ENCODE results near the gene HNRNPM.
"Not testable (repeated sequence)": the region's sequence is repeated elsewhere in the genome, so short reads cannot be mapped to it uniquely, and the experiment has no call there.

HNRNPM gene

GRCh38 chr19:8425331-8425730 lies 19.4 kb upstream of the HNRNPM start:
- not testable (repeated sequence) for DNase-seq

DNA sequence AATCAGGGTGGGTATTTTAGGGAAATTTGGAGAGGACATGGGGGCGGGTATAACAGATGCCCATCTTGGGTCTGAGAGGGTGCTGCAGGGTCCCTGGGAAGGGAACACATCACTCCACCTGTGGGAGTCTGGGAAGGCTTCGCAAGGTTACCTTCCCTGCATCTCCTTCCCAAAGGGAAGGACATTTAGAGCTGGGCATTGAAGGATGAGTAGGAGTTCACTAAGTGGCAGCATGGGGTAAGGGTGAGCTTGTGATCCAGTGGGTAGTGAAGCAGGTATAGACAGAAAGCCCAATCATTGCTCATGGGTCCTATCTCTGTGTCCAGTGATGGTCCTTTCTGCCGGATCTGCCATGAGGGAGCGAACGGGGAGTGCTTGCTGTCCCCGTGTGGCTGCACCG lies 18.5 kb upstream of the HNRNPM start:
- no peak for DNase-seq

DNA sequence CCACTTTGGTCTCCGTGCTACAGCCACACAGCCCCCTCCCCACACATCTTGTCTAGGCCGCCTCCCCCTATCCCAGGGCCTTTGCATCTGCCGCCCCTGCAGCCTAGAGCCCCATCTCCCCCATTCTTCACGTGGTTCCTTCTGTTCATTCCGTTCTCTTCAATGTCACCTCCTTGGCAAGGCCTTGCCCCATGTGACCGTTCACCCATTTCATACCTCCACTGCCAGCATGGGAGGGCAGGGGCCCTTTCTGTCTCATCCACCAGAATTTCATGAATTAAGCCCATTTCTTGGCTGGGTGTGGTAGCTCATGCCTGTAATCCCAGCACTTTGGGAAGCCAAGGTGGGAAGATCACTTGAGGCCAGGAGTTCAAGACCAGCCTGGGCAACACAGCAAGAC lies 15.7 kb upstream of the HNRNPM start:
- DNase-seq: no peak

DNA sequence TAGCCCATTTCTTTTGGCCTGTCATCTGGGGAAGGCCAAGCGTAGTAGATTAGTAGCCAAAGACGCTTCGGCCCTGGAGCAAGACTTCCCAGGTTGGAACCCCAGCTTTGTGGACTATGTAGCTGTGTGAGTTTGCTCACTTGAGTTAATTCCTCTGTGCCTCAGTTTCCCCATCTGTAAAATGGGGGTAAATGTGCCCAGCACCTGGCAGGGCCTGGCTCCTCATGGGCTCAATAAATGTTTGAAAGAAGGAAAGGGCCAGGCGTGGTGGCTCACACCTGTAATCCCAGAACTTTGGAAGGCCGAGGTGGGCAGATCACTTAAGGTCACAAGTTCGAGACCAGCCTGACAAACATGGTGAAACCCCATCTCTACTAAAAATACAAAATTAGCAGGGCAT lies 14.9 kb upstream of the HNRNPM start:
- no peak for DNase-seq

DNA sequence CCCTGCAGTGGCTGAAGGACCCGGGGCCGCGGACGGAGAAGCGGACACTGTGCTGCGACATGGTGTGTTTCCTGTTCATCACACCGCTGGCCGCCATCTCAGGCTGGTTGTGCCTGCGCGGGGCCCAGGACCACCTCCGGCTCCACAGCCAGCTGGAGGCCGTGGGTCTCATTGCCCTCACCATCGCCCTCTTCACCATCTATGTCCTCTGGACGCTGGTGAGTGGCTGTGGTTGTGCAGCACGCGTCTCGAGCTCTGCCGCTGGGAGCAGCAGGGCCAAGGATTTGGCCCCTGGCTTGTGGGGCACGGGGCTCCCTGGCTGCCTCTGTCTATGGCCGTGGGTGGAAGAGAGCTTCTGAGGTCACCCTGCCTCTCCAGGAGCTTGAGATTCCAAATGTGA lies 14.1 kb upstream of the HNRNPM start:
- no peak for DNase-seq

DNA sequence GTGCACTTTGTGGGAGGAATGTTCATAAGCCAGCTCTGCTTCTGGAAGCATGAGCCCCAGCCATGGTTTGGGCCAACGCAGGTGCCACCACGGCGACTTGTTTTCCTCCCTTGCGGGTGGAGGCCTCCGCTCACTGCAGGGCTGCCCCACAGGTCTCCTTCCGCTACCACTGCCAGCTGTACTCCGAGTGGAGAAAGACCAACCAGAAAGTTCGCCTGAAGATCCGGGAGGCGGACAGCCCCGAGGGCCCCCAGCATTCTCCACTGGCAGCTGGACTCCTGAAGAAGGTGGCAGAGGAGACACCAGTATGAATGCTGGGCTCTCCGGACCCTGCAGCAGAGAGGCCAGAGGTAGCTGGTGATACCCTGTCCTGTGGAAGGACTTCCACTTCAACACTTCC lies 6.5 kb upstream of the HNRNPM start:
- no peak for DNase-seq

DNA sequence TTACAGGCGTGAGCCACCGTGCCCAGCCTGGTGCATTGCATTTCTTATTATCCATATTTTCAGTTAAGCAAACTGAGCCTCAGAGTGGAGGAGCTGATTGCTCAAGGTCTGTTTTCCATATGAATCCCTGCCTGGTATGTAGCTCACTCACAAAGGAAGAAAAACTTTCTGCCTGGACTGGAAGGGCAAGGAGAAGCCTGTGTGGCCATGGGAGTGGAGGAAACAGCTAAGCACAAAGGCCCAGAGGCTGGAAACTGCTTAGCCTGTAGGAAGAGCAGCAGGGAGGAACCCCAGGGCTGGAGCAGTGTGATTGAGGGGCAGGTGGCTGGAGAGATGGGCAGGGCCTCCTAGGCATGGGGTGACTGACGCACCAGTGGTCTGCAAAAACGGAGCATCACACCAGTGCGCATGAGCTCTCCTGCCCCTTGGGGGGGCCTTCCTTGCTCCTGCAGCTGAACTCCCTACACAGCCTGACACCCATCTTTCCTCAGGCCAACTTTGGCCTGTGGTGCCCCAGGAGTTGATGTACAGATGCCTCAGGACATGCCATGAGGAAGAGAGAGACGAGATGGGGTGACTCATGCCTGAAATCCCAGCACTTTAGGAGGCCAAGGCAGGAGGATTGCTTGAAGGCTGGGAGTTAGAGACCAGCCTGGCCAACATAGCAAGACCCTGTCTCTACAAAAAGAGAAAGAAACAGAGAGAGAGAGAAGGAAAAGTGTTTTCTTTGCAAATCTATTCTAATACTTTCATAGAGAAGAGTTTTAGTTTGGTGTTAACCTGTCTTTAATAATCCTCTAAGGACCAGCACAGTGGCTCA lies 2.8 kb upstream of the HNRNPM start:
- no peak for DNase-seq

DNA sequence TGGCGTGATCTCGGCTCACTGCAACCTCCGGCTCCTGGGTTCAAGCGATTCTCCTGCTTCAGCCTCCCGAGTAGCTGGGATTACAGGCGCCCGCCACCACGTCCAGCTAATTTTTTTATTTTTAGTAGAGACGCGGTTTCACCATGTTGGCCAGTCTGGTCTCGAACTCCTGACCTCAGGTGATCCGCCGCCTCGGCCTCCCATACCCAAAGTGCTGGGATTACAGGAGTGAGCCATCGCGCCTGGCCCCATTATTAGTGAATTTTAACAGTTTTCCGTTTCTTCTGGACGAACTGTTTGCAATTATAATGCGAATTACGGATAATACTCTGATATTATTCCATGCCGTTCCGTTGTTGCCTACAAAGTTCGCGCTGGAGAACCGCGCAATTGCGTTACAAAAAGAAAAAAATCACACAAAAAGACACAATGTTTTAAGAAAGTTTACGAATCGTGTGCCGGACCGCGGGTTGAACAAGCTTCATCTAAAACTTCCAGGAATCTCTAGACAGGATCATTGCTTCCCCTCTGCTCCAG lies 567 bp upstream of the HNRNPM start:
- not testable (repeated sequence) for DNase-seq

GRCh38 chr19:8445488-8446001 lies 770 bp downstream of the HNRNPM start:
- peak; percentile 29 for DNase-seq

DNA sequence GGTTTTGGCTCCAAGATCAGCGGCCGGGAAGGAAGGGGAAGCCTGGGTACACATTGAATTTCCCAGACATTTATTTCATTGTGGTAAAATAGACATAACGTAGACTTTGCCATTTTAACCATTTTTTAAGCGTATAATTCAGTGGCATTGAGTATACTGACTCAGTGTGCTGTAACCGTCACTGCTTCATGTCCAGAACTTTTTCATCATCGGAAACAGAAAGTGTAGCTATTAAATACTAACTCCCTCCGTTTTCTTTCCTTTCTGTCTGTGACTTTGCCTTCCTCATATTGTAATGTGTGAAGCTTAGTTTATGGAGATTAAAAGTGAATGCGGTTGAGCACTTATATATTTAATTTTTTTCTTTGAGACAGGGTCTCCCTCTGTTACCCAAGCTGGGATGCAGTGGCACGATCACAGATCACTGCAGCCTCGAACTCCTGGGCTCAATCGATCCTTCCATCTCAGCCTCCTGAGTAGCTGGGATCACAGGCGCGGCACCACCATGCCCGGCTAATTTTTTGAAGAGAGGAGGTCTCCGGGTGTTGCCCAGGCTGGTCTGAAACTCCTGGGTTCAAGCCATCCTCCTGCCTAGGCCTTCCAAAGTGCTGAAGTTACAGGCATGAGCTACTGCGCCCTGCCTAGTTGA lies 1.4 kb downstream of the HNRNPM start:
- no peak for DNase-seq

GRCh38 chr19:8449830-8450229 lies 5.1 kb downstream of the HNRNPM start:
- DNase-seq: no peak

- DNase-seq: no peak
Measured at GRCh38 chr19:8451377-8451776, 6.6 kb downstream of the HNRNPM start.

DNA sequence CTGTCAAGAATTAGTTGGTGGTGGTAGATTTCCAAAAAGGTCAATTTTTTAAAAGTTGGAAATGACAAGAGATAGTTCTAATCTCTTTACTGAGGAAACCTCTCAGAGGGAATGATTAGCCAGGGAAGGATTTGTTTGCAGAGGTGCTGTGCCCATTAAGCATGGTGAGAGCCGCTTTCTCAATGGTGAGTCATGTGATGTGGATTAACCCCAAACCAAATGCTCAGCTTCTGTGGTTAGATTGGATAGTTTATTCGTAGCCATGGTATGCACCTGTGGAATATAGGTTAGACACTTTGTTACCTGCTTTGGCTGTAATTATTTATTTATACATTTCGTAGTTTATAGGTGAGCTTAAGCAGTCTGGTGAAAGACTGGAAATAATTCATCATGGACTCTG lies 7.1 kb downstream of the HNRNPM start:
- no peak for DNase-seq

GRCh38 chr19:8452446-8453123 lies 7.8 kb downstream of the HNRNPM start:
- DNase-seq: no peak

- DNase-seq: no peak
Measured at GRCh38 chr19:8453616-8454015, 8.8 kb downstream of the HNRNPM start.

GRCh38 chr19:8454218-8454617 lies 9.4 kb downstream of the HNRNPM start:
- no peak for DNase-seq

DNA sequence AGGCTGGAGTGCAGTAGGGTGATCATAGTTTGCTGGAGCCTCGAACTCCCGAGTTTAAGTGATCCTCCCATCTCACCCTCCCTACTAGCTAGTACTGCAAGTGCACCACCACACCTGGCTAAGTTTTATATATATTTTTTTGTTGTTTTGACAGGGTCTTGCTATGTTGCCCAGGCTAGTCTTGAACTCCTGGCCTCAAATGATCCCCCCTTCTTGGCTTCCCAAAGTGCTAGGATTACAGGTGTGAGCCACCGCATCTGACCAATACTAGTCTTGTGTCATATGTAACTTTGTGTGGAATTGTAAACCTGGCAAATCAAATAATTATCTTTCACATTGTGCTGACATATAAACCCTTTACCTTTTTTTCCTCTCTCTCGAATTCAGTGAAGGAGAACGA lies 10.2 kb downstream of the HNRNPM start:
- DNase-seq: no peak

DNA sequence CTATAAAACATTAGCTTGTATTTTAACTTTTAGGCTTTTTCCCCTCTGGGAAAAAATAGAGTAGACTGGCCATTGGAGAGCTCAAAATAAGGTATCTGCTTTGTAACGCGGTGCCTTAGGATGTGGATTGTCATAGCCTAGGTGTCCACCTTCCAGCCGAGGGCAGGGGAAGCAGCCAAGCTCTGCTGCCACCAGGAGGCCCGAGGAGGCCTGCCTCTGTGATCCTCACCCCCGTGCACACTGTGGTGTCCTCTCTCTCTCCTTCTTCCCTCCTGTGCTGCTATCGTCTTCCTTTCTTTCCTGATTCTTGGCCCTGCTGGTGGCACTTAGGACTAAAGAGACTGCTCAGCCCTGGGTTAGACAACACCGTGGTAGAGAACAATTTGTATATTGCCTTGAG lies 11.3 kb downstream of the HNRNPM start:
- DNase-seq: no peak

DNA sequence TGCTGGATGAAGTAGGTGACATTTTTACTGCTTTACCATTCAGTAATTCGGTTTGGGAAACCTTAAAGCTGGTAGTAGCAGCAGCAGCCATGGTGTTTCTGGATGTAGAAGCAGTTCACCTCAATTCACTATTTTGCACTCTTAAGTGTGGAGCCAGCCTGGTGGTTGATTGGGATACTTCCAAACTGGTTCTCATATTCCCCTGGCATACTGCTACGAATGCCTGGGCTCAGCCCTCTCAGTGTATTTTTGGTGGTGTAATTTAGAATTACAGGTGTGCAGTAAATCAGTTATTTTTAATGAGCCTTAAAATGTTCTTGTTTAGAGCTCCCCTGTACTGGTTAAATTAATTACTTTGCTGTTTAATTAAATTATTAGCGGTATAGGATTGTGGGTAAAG lies 12.4 kb downstream of the HNRNPM start:
- no peak for DNase-seq

GRCh38 chr19:8457827-8458226 lies 13.1 kb downstream of the HNRNPM start:
- DNase-seq: no peak

GRCh38 chr19:8458380-8458779 lies 13.6 kb downstream of the HNRNPM start:
- DNase-seq: no peak

DNA sequence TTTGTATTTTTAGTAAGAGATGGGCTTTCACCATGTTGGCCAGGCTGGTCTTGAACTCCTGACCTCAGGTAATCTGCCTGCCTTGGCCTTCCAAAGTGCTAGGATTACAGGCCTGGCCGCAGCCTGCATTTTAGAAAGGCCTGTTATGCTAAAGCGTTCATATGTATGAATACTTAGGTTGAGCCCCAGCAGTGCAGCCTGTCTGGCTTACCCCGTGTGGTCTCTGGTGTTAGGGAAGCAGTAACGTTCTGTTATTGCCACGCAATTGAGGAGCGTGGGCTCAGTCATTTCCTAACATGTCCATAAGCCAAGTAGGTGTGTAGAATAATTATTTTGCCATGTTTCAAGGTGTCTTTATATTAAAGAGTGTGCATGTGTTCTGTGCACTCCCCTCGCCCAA lies 14.3 kb downstream of the HNRNPM start:
- no peak for DNase-seq

DNA sequence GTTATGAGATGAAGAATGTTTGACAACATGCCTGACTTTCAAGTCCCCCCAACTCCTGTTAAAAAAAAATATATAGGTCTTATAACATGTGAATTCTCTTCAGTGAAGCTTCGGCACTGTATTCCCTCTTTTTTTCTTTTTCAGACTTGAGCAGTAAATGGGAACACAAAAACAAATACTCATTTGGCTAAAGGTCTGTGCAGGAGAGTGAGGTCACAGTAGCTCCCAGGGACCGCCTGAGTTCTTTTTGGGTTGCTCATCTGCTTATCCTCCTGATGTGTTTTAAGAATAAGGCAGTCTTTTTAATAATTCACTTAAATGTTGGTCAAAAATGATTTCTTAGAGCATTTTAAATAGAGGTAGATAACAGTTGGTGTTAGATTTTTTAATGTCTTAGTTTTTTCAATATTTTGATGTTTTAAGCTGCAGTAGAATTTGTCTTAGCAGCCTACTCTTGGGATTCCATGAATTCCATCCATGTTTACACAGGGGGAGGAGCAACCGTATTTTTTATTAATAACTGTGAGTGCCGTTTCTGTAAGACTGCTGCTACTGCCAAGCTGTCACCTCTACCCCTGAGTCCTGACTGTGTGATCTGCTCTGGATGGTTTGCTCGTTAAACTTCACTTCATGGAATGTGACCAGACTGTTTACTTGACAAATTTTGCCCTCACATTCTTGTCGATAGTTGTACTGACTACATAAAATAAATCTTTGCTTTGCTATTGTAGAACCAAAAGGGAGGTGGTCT lies 14.9 kb downstream of the HNRNPM start:
- DNase-seq: no peak

Data from effector CD4-positive, alpha-beta T cell (primary cell).